HepG2 (cell line): ENCODE results near the gene ZFP36L2. TPM values are rescaled to one million over a fixed set of nuclear protein-coding genes. Genes with fewer than 3 reads are reported as not detected.

ENCODE experiments used
- EHMT2 ChIP-seq: fragments of 200-600 bp; sonication (generic); IDR thresholded peaks from 2 replicates; pipeline ENCODE4 v1.7.0; 2017; ENCODE audit warnings: antibody characterized with exemption, low read depth, low read length, borderline replicate concordance
- ELF3 ChIP-seq: IDR thresholded peaks from 2 replicates; pipeline ENCODE4 v1.6.1; 2016; ENCODE audit warnings: missing genetic modification reagents, missing compliant biosample characterization
- GLI4 ChIP-seq: sonication (generic); formaldehyde crosslinking; IDR thresholded peaks from 2 replicates; pipeline ENCODE4 v1.5.1; 2020; ENCODE audit warnings: missing genetic modification reagents, mild to moderate bottlenecking, moderate library complexity, borderline replicate concordance
- GZF1 ChIP-seq: sonication (generic); formaldehyde crosslinking; IDR thresholded peaks from 2 replicates; pipeline ENCODE4 v1.5.1; 2020; ENCODE audit warnings: mild to moderate bottlenecking, missing genetic modification reagents
- NR2F6 ChIP-seq, 2 experiments: IDR thresholded peaks; 2 replicates each; pipeline ENCODE4 v1.6.1; 2016; ENCODE audit warnings: antibody characterized with exemption in 1 of 2, mild to moderate bottlenecking in 1 of 2
- NRL ChIP-seq: sonication (generic); formaldehyde crosslinking; IDR thresholded peaks from 2 replicates; pipeline ENCODE4 v1.5.0; 2020; ENCODE audit warnings: missing genetic modification reagents, mild to moderate bottlenecking, moderate library complexity, borderline replicate concordance
- RORA ChIP-seq: sonication (generic); formaldehyde crosslinking; IDR thresholded peaks from 2 replicates; pipeline ENCODE4 v1.5.0; 2020; ENCODE audit warnings: mild to moderate bottlenecking, missing genetic modification reagents, moderate library complexity
- SOX13 ChIP-seq, 3 experiments: fragments of 450-650 bp in 1 of 3; sonication (generic) in 1 of 3; formaldehyde crosslinking in 1 of 3; IDR thresholded peaks in 2 of 3; conservative IDR thresholded peaks in 1 of 3; 2 replicates each; pipeline versions ENCODE4 v1.5.0 to v1.6.1; 2016 to 2020; ENCODE audit warnings: antibody characterized with exemption in 1 of 3, mild to moderate bottlenecking in 1 of 3, missing compliant biosample characterization in 1 of 3, missing genetic modification reagents in 1 of 3, moderate library complexity in 1 of 3
- SSRP1 ChIP-seq: IDR thresholded peaks from 2 replicates; pipeline ENCODE4 v1.6.1; 2016; ENCODE audit warnings: control low read depth
- ZFP62 ChIP-seq: sonication (generic); formaldehyde crosslinking; IDR thresholded peaks from 2 replicates; pipeline ENCODE4 v1.4.0; 2020; ENCODE audit warnings: missing genetic modification reagents
- ZNF207 ChIP-seq: fragments of 450-650 bp; IDR thresholded peaks from 2 replicates; pipeline ENCODE4 v1.6.1; 2016; ENCODE audit warnings: antibody characterized with exemption, borderline replicate concordance
- ZNF703 ChIP-seq: sonication (generic); formaldehyde crosslinking; IDR thresholded peaks from 2 replicates; pipeline ENCODE4 v1.5.1; 2020; ENCODE audit warnings: missing genetic modification reagents, mild to moderate bottlenecking, moderate library complexity, borderline replicate concordance
- ZNF800 ChIP-seq: sonication (generic); formaldehyde crosslinking; IDR thresholded peaks from 2 replicates; pipeline ENCODE4 v1.4.0; 2020; ENCODE audit warnings: missing genetic modification reagents
- polyA plus RNA-seq, 8 experiments: library from polyadenylated mRNA; depleted of rRNA in 3 of 8; stranded (reverse) in 7 of 8; unstranded in 1 of 8; fragments of >200 nt; fragmentation: Illumina TruSeq in 4 of 8; extraction: Trizol in 4 of 8; gene quantifications; 2 replicates each; pipeline versions ENCODE4 v1.2.1 to v1.2.3, GENCODE V29; 2011 to 2016; ENCODE audit warnings: low read depth in 4 of 8, missing spikeins in 1 of 8, mixed read lengths in 1 of 8; ENCODE audit not compliant: insufficient read depth in 1 of 8
- total RNA-seq, 5 experiments: library from RNA; depleted of rRNA; stranded (reverse); fragments of >200 nt; fragmentation: Illumina TruSeq; extraction: Trizol; gene quantifications; 2 replicates each; pipeline ENCODE4 v1.2.3, GENCODE V29; 2016; ENCODE audit warnings: low read depth in 1 of 5
- TF ChIP-seq, protein P1 (sequence below): sonication (generic); formaldehyde crosslinking; IDR thresholded peaks from 2 replicates; pipeline ENCODE4 v1.4.0; 2020; ENCODE audit warnings: mild to moderate bottlenecking, missing genetic modification reagents
- TF ChIP-seq, protein P2 (sequence below): sonication (generic); formaldehyde crosslinking; IDR thresholded peaks from 2 replicates; pipeline ENCODE4 v1.8.0; 2022; ENCODE audit warnings: missing genetic modification reagents, mild to moderate bottlenecking, moderate library complexity, borderline replicate concordance

Gene ZFP36L2
- total and polyA plus RNA-seq, 2 of the 13 experiments (the other 11 are each of a cell fraction or from before 2014, with no cell fraction given) = 11.2 to 21.8 TPM

- TF ChIP-seq, protein P1, sequence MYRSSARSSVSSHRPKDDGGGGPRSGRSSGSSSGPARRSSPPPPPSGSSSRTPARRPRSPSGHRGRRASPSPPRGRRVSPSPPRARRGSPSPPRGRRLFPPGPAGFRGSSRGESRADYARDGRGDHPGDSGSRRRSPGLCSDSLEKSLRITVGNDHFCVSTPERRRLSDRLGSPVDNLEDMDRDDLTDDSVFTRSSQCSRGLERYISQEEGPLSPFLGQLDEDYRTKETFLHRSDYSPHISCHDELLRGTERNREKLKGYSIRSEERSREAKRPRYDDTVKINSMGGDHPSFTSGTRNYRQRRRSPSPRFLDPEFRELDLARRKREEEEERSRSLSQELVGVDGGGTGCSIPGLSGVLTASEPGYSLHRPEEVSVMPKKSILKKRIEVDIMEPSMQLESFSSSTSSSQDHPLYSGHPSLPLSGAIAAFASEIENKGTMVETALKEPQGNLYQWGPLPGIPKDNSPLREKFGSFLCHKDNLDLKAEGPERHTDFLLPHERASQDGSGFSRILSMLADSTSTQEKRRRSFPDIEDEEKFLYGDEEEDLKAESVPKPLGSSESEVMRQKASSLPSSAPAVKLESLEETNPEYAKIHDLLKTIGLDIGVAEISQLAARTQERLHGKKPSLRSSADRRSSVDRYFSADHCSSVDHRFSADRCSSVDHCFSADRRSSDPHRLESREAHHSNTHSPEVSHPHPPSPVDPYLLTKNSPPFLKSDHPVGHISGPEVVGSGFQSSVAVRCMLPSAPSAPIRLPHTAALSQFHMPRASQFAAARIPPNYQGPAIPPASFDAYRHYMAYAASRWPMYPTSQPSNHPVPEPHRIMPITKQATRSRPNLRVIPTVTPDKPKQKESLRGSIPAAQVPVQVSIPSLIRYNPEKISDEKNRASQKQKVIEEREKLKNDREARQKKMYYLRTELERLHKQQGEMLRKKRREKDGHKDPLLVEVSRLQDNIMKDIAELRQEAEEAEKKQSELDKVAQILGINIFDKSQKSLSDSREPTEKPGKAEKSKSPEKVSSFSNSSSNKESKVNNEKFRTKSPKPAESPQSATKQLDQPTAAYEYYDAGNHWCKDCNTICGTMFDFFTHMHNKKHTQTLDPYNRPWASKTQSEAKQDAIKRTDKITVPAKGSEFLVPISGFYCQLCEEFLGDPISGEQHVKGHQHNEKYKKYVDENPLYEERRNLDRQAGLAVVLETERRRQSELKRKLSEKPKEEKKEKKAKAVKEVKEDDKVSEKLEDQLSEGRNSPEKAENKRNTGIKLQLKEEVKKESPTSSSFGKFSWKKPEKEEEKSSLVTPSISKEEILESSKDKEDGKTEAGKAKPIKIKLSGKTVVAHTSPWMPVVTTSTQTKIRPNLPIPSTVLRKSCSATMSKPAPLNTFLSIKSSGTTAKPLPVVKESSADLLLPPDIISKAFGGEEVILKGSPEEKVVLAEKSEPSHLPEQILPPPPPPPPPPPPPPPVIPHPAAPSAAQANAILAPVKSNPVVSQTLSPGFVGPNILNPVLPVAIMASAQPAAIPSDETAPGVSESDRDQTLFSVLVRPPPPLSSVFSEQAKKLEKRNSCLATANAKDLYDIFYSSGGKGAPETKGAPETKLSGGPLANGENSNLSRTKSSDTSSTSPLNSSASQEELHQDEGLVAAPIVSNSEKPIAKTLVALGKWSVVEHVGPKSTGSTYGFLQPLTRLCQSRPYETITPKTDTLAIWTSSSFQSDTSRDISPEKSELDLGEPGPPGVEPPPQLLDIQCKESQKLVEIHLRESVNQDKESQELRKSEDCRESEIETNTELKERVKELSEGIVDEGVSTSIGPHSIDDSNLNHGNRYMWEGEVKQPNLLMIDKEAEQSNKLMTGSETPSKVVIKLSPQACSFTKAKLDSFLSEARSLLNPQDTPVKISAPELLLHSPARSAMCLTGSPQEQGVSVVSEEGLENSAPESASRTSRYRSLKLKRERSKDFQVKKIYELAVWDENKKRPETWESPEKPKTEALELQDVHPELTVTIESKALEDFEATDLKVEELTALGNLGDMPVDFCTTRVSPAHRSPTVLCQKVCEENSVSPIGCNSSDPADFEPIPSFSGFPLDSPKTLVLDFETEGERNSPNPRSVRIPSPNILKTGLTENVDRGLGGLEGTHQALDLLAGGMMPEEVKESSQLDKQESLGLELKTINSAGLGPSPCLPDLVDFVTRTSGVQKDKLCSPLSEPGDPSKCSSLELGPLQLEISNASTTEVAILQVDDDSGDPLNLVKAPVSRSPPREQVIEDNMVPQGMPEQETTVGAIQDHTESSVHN = no peak
- TF ChIP-seq GZF1 (CRISPR knock-in tag) = 0 out of 2 replicates have a peak, but pooled peaks have one; percentile 35
- TF ChIP-seq ZNF703 (CRISPR knock-in tag) = no peak; the same call in 1 of the 2 replicates
- peak; percentile 75 for TF ChIP-seq GLI4
- TF ChIP-seq ZNF207 = no peak
- peak; percentile 87 for TF ChIP-seq SOX13 (IDR thresholded peaks at IDR 0.05)
- TF ChIP-seq SOX13 (CRISPR knock-in tag; conservative IDR thresholded peaks at IDR 0.05 in 1 of 2, IDR thresholded peaks at IDR 0.05 in 1 of 2) = peak in 1 of 2 experiments; percentile 96; a peak in 2 of 4 replicates
- TF ChIP-seq RORA (CRISPR knock-in tag) = no peak
- TF ChIP-seq ZFP62 (CRISPR knock-in tag) = no peak
- TF ChIP-seq NR2F6 (IDR thresholded peaks at IDR 0.05) = peak; percentile 98
- peak; percentile 99 for TF ChIP-seq NR2F6 (CRISPR knock-in tag; IDR thresholded peaks at IDR 0.05)
- TF ChIP-seq, protein P2, sequence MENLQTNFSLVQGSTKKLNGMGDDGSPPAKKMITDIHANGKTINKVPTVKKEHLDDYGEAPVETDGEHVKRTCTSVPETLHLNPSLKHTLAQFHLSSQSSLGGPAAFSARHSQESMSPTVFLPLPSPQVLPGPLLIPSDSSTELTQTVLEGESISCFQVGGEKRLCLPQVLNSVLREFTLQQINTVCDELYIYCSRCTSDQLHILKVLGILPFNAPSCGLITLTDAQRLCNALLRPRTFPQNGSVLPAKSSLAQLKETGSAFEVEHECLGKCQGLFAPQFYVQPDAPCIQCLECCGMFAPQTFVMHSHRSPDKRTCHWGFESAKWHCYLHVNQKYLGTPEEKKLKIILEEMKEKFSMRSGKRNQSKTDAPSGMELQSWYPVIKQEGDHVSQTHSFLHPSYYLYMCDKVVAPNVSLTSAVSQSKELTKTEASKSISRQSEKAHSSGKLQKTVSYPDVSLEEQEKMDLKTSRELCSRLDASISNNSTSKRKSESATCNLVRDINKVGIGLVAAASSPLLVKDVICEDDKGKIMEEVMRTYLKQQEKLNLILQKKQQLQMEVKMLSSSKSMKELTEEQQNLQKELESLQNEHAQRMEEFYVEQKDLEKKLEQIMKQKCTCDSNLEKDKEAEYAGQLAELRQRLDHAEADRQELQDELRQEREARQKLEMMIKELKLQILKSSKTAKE = peak; percentile 96
- TF ChIP-seq ZNF800 = peak; percentile 89
- TF ChIP-seq ELF3 = peak; percentile 79
- TF ChIP-seq NRL = 0 out of 2 replicates have a peak, but pooled peaks have one; percentile 11
- TF ChIP-seq EHMT2 = peak; percentile 85; the same call in 1 of the 2 replicates
- peak; percentile 78; the same call in 1 of the 2 replicates for TF ChIP-seq SSRP1 (CRISPR knock-in tag)
These were observed 32.1 kb downstream of the ZFP36L2 start (continued) for GRCh38 chr2:43194121-43194869.
